Islet of Langerhans (tissue), 1 donor: ENCODE measurements around the gene WHRN.

Experiments
- FAIRE-seq: peaks from one replicate; lab custom pipeline; 2011; peaks lifted over from hg19 to GRCh38; lab: Jason Lieb, UNC

The WHRN gene

GRCh38 chr9:114470581-114470980, 34.7 kb downstream of the WHRN start:
- no peak for FAIRE-seq

GRCh38 chr9:114470121-114470520, 35.2 kb downstream of the WHRN start:
- no peak for FAIRE-seq

- no peak for FAIRE-seq
These were observed 36.0 kb downstream of the WHRN start for GRCh38 chr9:114469091-114469853.

- FAIRE-seq: no peak
These were observed 37.4 kb downstream of the WHRN start for GRCh38 chr9:114467910-114468309.

- no peak for FAIRE-seq
These were observed 38.0 kb downstream of the WHRN start for GRCh38 chr9:114467226-114467750.

GRCh38 chr9:114465906-114466900, 39.1 kb downstream of the WHRN start:
- no peak for FAIRE-seq

- no peak for FAIRE-seq
These were observed 39.9 kb downstream of the WHRN start for GRCh38 chr9:114465417-114465816.

GRCh38 chr9:114464281-114465051, 40.8 kb downstream of the WHRN start:
- FAIRE-seq: no peak

GRCh38 chr9:114462791-114463190, 42.5 kb downstream of the WHRN start:
- no peak for FAIRE-seq

- no peak for FAIRE-seq
These were observed 43.8 kb downstream of the WHRN start for GRCh38 chr9:114461468-114461867.

GRCh38 chr9:114460513-114461199, 44.6 kb downstream of the WHRN start:
- no peak for FAIRE-seq

- no peak for FAIRE-seq
These were observed 45.8 kb downstream of the WHRN start for GRCh38 chr9:114459464-114459863.

- FAIRE-seq: no peak
These were observed 48.3 kb downstream of the WHRN start for GRCh38 chr9:114456929-114457328.

- FAIRE-seq: no peak
These were observed 50.6 kb downstream of the WHRN start for GRCh38 chr9:114454652-114455051.

GRCh38 chr9:114452219-114453165, 52.8 kb downstream of the WHRN start:
- FAIRE-seq: no peak

GRCh38 chr9:114451707-114452031, 53.6 kb downstream of the WHRN start:
- no peak for FAIRE-seq

GRCh38 chr9:114450833-114451706, 54.2 kb downstream of the WHRN start:
- FAIRE-seq: no peak

- no peak for FAIRE-seq
These were observed 55.1 kb downstream of the WHRN start for GRCh38 chr9:114450181-114450580.

- FAIRE-seq: no peak
These were observed 56.0 kb downstream of the WHRN start for GRCh38 chr9:114449236-114449635.

GRCh38 chr9:114448706-114449105, 56.6 kb downstream of the WHRN start:
- no peak for FAIRE-seq
